Erythroblast (primary cell): ENCODE results near the gene GJA4.

Source experiments
- GATA1 ChIP-seq: IDR thresholded peaks from 2 replicates; pipeline ENCODE4 v1.6.1; 2011; ENCODE audit warnings: low read depth, mild to moderate bottlenecking, control low read depth, low read length, moderate library complexity
- POLR2A ChIP-seq: IDR thresholded peaks from 2 replicates; pipeline ENCODE4 v1.6.1; 2011; ENCODE audit warnings: mild to moderate bottlenecking, low read length

DNA sequence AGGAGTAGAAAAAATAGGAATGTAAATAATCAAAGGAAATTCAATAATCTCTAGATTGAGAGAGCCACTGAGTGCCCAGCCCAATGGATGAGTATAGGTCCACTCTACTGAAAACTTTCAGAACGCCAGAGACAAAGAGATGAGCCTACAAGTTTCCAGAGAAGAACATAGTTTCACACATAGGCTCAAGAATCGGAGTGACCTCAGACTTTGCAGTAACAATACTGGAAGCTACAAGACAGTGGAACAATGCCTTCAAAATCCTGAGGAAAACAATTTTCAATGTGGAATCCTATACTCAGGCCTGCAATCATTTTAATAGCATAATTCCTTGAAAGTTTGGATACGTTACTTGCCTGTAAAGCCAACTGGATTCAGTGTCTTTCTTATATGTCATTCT lies 11.0 kb downstream of the GJA4 start:
- TF ChIP-seq POLR2A: no peak
- TF ChIP-seq GATA1: no peak
